Measurements from ENCODE around the gene ADAMTS1. TPM values are rescaled to one million over a fixed set of nuclear protein-coding genes. Genes with fewer than 3 reads are reported as not detected.

The ADAMTS1 gene
- total RNA-seq, result 100 to 1,000 TPM; 232 to 412 (median 327) TPM

DNA sequence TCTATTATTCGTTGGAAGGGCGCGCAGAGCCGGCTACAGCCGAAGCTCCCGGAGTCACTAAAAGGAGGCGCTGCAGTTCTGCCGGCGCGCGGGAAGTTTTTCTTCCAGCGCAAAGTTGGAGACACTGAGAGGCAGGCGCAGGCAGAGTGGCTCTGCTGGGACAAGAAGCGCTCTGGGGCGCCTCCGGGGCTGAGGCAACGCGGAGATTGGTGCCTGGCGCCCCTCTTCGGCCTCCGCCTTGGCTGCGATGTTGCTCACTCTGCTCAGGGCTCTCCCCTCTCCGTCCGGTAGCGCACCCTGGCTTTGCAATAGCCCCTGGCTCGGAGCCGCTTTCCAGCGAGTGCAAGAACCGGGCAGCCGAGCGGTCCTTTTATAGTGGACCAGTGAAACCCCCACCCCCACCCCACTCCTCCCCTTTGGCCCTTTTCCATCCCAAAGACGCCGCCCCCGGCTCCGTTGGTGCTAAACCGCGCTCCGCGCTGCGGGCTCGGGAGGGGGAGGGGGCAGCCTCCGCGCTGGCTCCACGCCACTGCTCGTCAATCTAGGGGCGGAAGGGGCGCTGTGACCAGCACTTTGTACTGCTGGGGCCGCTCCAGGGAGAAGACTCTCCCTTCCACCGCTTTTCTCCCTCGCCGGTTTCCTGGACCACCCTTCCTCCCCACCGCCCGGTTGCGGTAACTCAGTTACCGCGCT is at the start of gene ADAMTS1:
ADAMTS1 (minus strand) TSS at position 344 of the 693 bp plus-strand sequence. CDS start 455 bp downstream, outside the sequence.
- TF ChIP-seq POLR2A (IDR thresholded peaks at IDR 0.05) (peak; percentile 90 to 97), EP300 (IDR thresholded peaks at IDR 0.05) (peak; percentile 24 to 100)
- TF ChIP-seq, protein P1, sequence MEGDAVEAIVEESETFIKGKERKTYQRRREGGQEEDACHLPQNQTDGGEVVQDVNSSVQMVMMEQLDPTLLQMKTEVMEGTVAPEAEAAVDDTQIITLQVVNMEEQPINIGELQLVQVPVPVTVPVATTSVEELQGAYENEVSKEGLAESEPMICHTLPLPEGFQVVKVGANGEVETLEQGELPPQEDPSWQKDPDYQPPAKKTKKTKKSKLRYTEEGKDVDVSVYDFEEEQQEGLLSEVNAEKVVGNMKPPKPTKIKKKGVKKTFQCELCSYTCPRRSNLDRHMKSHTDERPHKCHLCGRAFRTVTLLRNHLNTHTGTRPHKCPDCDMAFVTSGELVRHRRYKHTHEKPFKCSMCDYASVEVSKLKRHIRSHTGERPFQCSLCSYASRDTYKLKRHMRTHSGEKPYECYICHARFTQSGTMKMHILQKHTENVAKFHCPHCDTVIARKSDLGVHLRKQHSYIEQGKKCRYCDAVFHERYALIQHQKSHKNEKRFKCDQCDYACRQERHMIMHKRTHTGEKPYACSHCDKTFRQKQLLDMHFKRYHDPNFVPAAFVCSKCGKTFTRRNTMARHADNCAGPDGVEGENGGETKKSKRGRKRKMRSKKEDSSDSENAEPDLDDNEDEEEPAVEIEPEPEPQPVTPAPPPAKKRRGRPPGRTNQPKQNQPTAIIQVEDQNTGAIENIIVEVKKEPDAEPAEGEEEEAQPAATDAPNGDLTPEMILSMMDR (IDR thresholded peaks at IDR 0.05), result peak in 3 of 5 experiments; percentile 33 to 45 (median 33)
- Histone ChIP-seq H3K36me3 (peaks cover 0 to 27% (median 0%) of the 10 kb centered on the region in 3 donors), H3K4me3 (peak within 1 kb of the TSS; percentile 59 to 97 (median 76)), H3K9me3 (no peaks in the 10 kb centered on the region), H3K4me1 (peaks cover 0 to 46% (median 4%) of the 10 kb centered on the region in 4 donors), H3K27ac (peak within 1 kb of the TSS; percentile 87 to 99 (median 93)), H3K27me3 (no peaks in the 10 kb centered on the region)
- WGBS, 2 donors, result 0 to 1% methylated on average over 48 to 54 of the region's 56 CpGs
- DNase-seq (ENCODE audit: low spot score in 2 of 2), result peak; percentile 91 to 93

DNA sequence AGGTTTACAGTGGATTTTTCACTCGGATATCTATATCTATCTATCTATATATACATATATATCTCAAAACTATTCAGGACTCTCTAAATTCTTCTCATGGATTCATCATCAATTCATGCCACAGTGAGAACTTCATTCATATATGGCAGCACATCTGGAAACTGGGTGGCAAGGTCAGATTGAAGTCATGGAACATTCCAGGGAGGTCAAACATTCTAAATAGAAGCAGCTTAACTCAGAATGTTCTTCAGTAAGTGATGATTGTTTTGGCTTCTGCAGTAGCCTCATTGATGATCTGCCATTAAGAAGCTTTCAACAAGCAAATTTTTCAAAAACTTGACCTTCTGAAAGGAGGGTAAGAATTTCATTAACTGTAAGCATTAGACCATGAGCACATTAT is 46.9 kb upstream of the ADAMTS1 start:
- no peak for DNase-seq (ENCODE audit: low spot score in 2 of 2)
- no peaks in the 10 kb centered on the region for H3K36me3 ChIP-seq
- WGBS, 2 donors, result 30 to 46% methylated on average over 1 of the region's 1 CpG
- no peak overlapping the region for H3K4me3 ChIP-seq
- no peaks in the 10 kb centered on the region for H3K9me3 ChIP-seq
- TF ChIP-seq POLR2A (IDR thresholded peaks at IDR 0.05), result no peak
- no peak for TF ChIP-seq EP300 (IDR thresholded peaks at IDR 0.05)
- TF ChIP-seq, protein P1 (IDR thresholded peaks at IDR 0.05), result no peak
- H3K4me1 ChIP-seq, result peaks cover 0 to 5% (median 0%) of the 10 kb centered on the region in 4 donors
- H3K27ac ChIP-seq, result no peak overlapping the region
- no peaks in the 10 kb centered on the region for H3K27me3 ChIP-seq

DNA sequence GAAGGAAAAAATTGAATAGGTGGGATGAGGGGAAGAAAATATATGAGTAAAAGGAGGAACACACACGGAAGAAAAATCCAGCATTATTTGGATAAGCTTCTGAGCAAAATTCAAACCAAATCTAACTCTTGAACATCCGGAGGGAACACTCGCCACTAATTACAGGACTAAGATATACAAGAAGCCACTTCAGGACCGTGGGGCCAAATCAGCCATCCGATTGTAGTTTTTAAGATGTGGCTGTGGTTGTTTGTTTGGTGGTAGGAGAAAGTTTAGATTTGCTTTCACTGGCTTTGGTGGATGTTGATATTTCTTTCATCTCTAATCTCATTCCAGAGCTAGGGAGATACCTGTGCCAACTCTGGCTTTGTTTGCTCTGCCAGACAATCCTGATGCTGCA is 43.7 kb upstream of the ADAMTS1 start:
- no peak for DNase-seq (ENCODE audit: low spot score in 2 of 2)
- H3K36me3 ChIP-seq, result no peaks in the 10 kb centered on the region
- WGBS, 2 donors, result 57 to 69% methylated on average over 5 of the region's 5 CpGs
- no peak for TF ChIP-seq POLR2A (IDR thresholded peaks at IDR 0.05)
- TF ChIP-seq EP300 (IDR thresholded peaks at IDR 0.05), result no peak
- TF ChIP-seq, protein P1 (IDR thresholded peaks at IDR 0.05), result no peak
- H3K9me3 ChIP-seq, result no peaks in the 10 kb centered on the region
- no peaks in the 10 kb centered on the region for H3K27me3 ChIP-seq
- no peak overlapping the region for H3K27ac ChIP-seq
- H3K4me1 ChIP-seq, result peaks cover 0 to 8% (median 0%) of the 10 kb centered on the region in 4 donors
- no peak overlapping the region for H3K4me3 ChIP-seq

DNA sequence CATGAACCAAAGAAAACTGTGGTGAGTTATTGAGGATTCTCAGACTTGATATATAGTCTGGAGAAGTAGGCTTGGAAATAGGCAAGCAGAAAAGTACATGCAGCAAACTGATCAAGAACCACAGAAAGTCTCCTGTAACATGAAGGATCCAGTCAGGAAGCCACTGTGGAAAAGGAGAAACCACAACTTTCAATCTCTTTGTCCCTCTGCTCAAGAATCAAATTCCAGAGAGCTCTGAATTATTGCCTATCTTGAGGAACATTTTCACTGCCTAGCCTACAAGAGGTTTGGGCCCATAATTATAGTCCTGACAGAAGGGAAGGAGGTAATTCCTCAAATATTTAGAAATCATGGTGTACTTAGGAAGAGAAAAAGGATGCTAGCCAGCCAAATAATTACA is 43.0 kb upstream of the ADAMTS1 start:
- Histone ChIP-seq H3K9me3 (no peaks in the 10 kb centered on the region), H3K4me1 (peaks cover 0 to 10% (median 0%) of the 10 kb centered on the region in 4 donors), H3K27ac (no peak overlapping the region), H3K27me3 (no peaks in the 10 kb centered on the region), H3K4me3 (no peak overlapping the region), H3K36me3 (no peaks in the 10 kb centered on the region)
- TF ChIP-seq EP300 (IDR thresholded peaks at IDR 0.05), result no peak
- TF ChIP-seq POLR2A (IDR thresholded peaks at IDR 0.05), result no peak
- TF ChIP-seq, protein P1 (IDR thresholded peaks at IDR 0.05), result no peak
- no peak for DNase-seq (ENCODE audit: low spot score in 2 of 2)

DNA sequence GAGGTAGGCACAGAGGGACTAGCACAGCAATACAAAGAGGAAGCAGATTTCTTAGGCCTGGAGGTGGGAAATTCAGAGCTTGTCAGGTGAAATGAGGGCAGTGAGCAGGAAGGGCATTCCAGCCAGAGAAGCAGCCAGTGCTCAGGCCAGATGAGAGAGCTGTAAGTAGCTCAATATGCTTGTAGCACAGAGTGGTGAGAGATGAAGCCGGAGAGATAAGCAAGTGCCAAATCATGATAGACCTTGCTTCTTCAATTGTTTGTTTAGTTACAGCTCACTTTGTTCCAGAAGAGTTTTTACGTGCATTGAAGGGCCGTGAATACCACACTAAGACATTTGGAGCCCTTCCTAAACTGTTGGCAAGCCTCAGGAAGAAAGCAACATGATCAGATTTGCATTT is 42.0 kb upstream of the ADAMTS1 start:
- Histone ChIP-seq H3K36me3 (no peaks in the 10 kb centered on the region), H3K4me3 (no peak overlapping the region), H3K4me1 (peaks cover 0 to 10% (median 0%) of the 10 kb centered on the region in 4 donors), H3K27ac (no peak overlapping the region), H3K9me3 (no peaks in the 10 kb centered on the region), H3K27me3 (no peaks in the 10 kb centered on the region)
- WGBS, 2 donors, result 57 to 68% methylated on average over 3 of the region's 3 CpGs
- TF ChIP-seq, protein P1 (IDR thresholded peaks at IDR 0.05), result no peak
- TF ChIP-seq EP300 (IDR thresholded peaks at IDR 0.05) (no peak), POLR2A (IDR thresholded peaks at IDR 0.05) (no peak)
- DNase-seq (ENCODE audit: low spot score in 2 of 2), result no peak
